Mesendoderm (in vitro differentiated cells): ENCODE measurements around the gene BSN.

Experiments used
- DNase-seq: peaks from one replicate; pipeline ENCODE4 v3.0.0; 2013
- H2AK5ac ChIP-seq: 2 replicates; pipeline ENCODE4 v1.6.1; 2013; ENCODE audit warnings: low read length, inconsistent platforms
- H2BK120ac ChIP-seq: 2 replicates; pipeline ENCODE4 v1.6.1; 2013; ENCODE audit warnings: low read depth, mild to moderate bottlenecking, low read length, moderate library complexity, mixed read lengths
- H2BK15ac ChIP-seq: replicated peaks from 2 replicates; pipeline ENCODE4 v1.6.1; 2013; ENCODE audit warnings: low read depth, mild to moderate bottlenecking, moderate library complexity
- H2BK5ac ChIP-seq: 2 replicates; pipeline ENCODE4 v1.6.1; 2013; ENCODE audit warnings: low read length, inconsistent platforms
- H3K18ac ChIP-seq: 2 replicates; pipeline ENCODE4 v1.6.1; 2013; ENCODE audit warnings: mild to moderate bottlenecking, low read length, mixed read lengths
- H3K23ac ChIP-seq: one replicate; pipeline ENCODE4 v1.6.1; 2013; ENCODE audit warnings: low read length
- H3K27ac ChIP-seq: 2 replicates; pipeline ENCODE4 v1.5.1; 2013; ENCODE audit warnings: low read depth, mild to moderate bottlenecking, inconsistent platforms, low read length, moderate library complexity
- H3K27me3 ChIP-seq: 2 replicates; pipeline ENCODE4 v1.6.1; 2013; ENCODE audit warnings: low read length, control low read depth, mild to moderate bottlenecking, inconsistent platforms; ENCODE audit not compliant: insufficient read depth, poor library complexity
- H3K36me3 ChIP-seq: 2 replicates; pipeline ENCODE4 v1.6.1; 2013; ENCODE audit warnings: low read length, inconsistent platforms; ENCODE audit not compliant: control insufficient read depth, insufficient read depth
- H3K4ac ChIP-seq: one replicate; pipeline ENCODE4 v1.6.1; 2013; ENCODE audit warnings: low read depth, mild to moderate bottlenecking, low read length, moderate library complexity
- H3K4me1 ChIP-seq: 2 replicates; pipeline ENCODE4 v1.6.1; 2013; ENCODE audit warnings: low read depth, low read length, inconsistent platforms; ENCODE audit not compliant: control insufficient read depth
- H3K4me2 ChIP-seq: 2 replicates; pipeline ENCODE4 v1.6.1; 2013; ENCODE audit warnings: low read length
- H3K4me3 ChIP-seq: 2 replicates; pipeline ENCODE4 v1.5.1; 2013; ENCODE audit warnings: mild to moderate bottlenecking, low read length
- H3K56ac ChIP-seq: one replicate; pipeline ENCODE4 v1.6.1; 2013; ENCODE audit warnings: low read length
- H3K79me1 ChIP-seq: 2 replicates; pipeline ENCODE4 v1.6.1; 2013; ENCODE audit warnings: low read length, inconsistent platforms
- H3K79me2 ChIP-seq: 2 replicates; pipeline ENCODE4 v1.6.1; 2013; ENCODE audit warnings: mild to moderate bottlenecking, low read length; ENCODE audit not compliant: control insufficient read depth, insufficient read depth
- H3K9ac ChIP-seq: 2 replicates; pipeline ENCODE4 v1.6.1; 2013; ENCODE audit warnings: low read length, inconsistent platforms
- H4K5ac ChIP-seq: one replicate; pipeline ENCODE4 v1.6.1; 2013; ENCODE audit warnings: low read length
- H4K8ac ChIP-seq: one replicate; pipeline ENCODE4 v1.6.1; 2013; ENCODE audit warnings: low read depth, mild to moderate bottlenecking, control low read depth, low read length, moderate library complexity
- WGBS: extraction: QIAGEN DNeasy Blood & Tissue Kit; methylation state at CpG from one replicate; pipeline ENCODE4 v1.1.7; 2013; ENCODE audit warnings: low lambda C conversion rate, missing lambda C conversion rate; ENCODE audit not compliant: insufficient coverage; ENCODE audit errors: extremely low coverage; 5-methylcytosine and 5-hydroxymethylcytosine counted together

The BSN gene

GRCh38 chr3:49662720-49663413 lies 108.6 kb downstream of the BSN start:
- H3K4me1 ChIP-seq = no peaks in the 10 kb centered on the region
- H3K79me1 ChIP-seq = no peaks in the 10 kb centered on the region
- no peak overlapping the region for H3K4me3 ChIP-seq
- no peak overlapping the region for H3K23ac ChIP-seq
- H2BK120ac ChIP-seq = no peak overlapping the region
- H2BK15ac ChIP-seq = no peak overlapping the region
- H3K79me2 ChIP-seq = no peaks in the 10 kb centered on the region
- no peak overlapping the region for H3K27ac ChIP-seq
- no peak for DNase-seq
- H3K9ac ChIP-seq = no peak overlapping the region
- no peak overlapping the region for H4K8ac ChIP-seq
- WGBS = no CpG with 5 or more reads among the region's 34 CpGs
- no peaks in the 10 kb centered on the region for H3K36me3 ChIP-seq
- H3K56ac ChIP-seq = no peak overlapping the region
- no peak overlapping the region for H3K4ac ChIP-seq
- H2BK5ac ChIP-seq = no peak overlapping the region
- no peak overlapping the region for H2AK5ac ChIP-seq
- no peak overlapping the region for H4K5ac ChIP-seq
- H3K27me3 ChIP-seq = no peaks in the 10 kb centered on the region
- no peak overlapping the region for H3K18ac ChIP-seq
- no peak overlapping the region for H3K4me2 ChIP-seq

- H3K27me3 ChIP-seq = no peaks in the 10 kb centered on the region
- H3K79me1 ChIP-seq = no peaks in the 10 kb centered on the region
- H3K4me2 ChIP-seq = no peak overlapping the region
- no peaks in the 10 kb centered on the region for H3K79me2 ChIP-seq
- no peaks in the 10 kb centered on the region for H3K36me3 ChIP-seq
- H3K4me3 ChIP-seq = no peak overlapping the region
- H3K27ac ChIP-seq = no peak overlapping the region
- no peak overlapping the region for H4K5ac ChIP-seq
- H3K4ac ChIP-seq = no peak overlapping the region
- WGBS = no CpG with 5 or more reads among the region's 1 CpG
- H3K9ac ChIP-seq = no peak overlapping the region
- no peak overlapping the region for H3K18ac ChIP-seq
- H2BK5ac ChIP-seq = no peak overlapping the region
- H3K56ac ChIP-seq = no peak overlapping the region
- DNase-seq = no peak
- H2BK120ac ChIP-seq = no peak overlapping the region
- no peak overlapping the region for H2AK5ac ChIP-seq
- H3K4me1 ChIP-seq = no peaks in the 10 kb centered on the region
- H4K8ac ChIP-seq = no peak overlapping the region
- no peak overlapping the region for H2BK15ac ChIP-seq
- H3K23ac ChIP-seq = no peak overlapping the region
Measured at GRCh38 chr3:49663831-49664230, 109.6 kb downstream of the BSN start.

- no peak overlapping the region for H3K23ac ChIP-seq
- H2BK15ac ChIP-seq = no peak overlapping the region
- H2BK120ac ChIP-seq = no peak overlapping the region
- H2AK5ac ChIP-seq = no peak overlapping the region
- H3K27ac ChIP-seq = no peak overlapping the region
- H3K56ac ChIP-seq = no peak overlapping the region
- no peak overlapping the region for H4K5ac ChIP-seq
- H4K8ac ChIP-seq = no peak overlapping the region
- no peak overlapping the region for H3K4me3 ChIP-seq
- no peak overlapping the region for H3K9ac ChIP-seq
- H3K4me2 ChIP-seq = no peak overlapping the region
- WGBS = no CpG with 5 or more reads among the region's 11 CpGs
- H3K79me2 ChIP-seq = no peaks in the 10 kb centered on the region
- no peaks in the 10 kb centered on the region for H3K79me1 ChIP-seq
- no peaks in the 10 kb centered on the region for H3K4me1 ChIP-seq
- H3K4ac ChIP-seq = no peak overlapping the region
- no peaks in the 10 kb centered on the region for H3K36me3 ChIP-seq
- H3K18ac ChIP-seq = no peak overlapping the region
- no peaks in the 10 kb centered on the region for H3K27me3 ChIP-seq
- H2BK5ac ChIP-seq = no peak overlapping the region
- DNase-seq = no peak
Measured at GRCh38 chr3:49664300-49664699, 110.0 kb downstream of the BSN start.

- no peak overlapping the region for H3K4ac ChIP-seq
- H3K79me1 ChIP-seq = no peaks in the 10 kb centered on the region
- H3K79me2 ChIP-seq = no peaks in the 10 kb centered on the region
- H4K8ac ChIP-seq = no peak overlapping the region
- no peak overlapping the region for H3K27ac ChIP-seq
- no peak overlapping the region for H2AK5ac ChIP-seq
- H3K4me2 ChIP-seq = no peak overlapping the region
- H3K18ac ChIP-seq = no peak overlapping the region
- H3K36me3 ChIP-seq = no peaks in the 10 kb centered on the region
- no peak overlapping the region for H2BK120ac ChIP-seq
- no peak overlapping the region for H2BK15ac ChIP-seq
- H4K5ac ChIP-seq = no peak overlapping the region
- H2BK5ac ChIP-seq = no peak overlapping the region
- no peak overlapping the region for H3K23ac ChIP-seq
- DNase-seq = no peak
- H3K27me3 ChIP-seq = no peaks in the 10 kb centered on the region
- H3K56ac ChIP-seq = no peak overlapping the region
- no peak overlapping the region for H3K4me3 ChIP-seq
- WGBS = no CpG with 5 or more reads among the region's 6 CpGs
- no peak overlapping the region for H3K9ac ChIP-seq
- H3K4me1 ChIP-seq = no peaks in the 10 kb centered on the region
Measured at GRCh38 chr3:49665822-49666519, 111.7 kb downstream of the BSN start.

- no peaks in the 10 kb centered on the region for H3K4me1 ChIP-seq
- H3K27me3 ChIP-seq = no peaks in the 10 kb centered on the region
- H3K36me3 ChIP-seq = no peaks in the 10 kb centered on the region
- no peak overlapping the region for H3K56ac ChIP-seq
- H2BK5ac ChIP-seq = no peak overlapping the region
- no peak overlapping the region for H3K4ac ChIP-seq
- no peak overlapping the region for H4K8ac ChIP-seq
- H3K27ac ChIP-seq = no peak overlapping the region
- H2AK5ac ChIP-seq = no peak overlapping the region
- no peaks in the 10 kb centered on the region for H3K79me1 ChIP-seq
- no peak overlapping the region for H4K5ac ChIP-seq
- H3K4me2 ChIP-seq = no peak overlapping the region
- H3K9ac ChIP-seq = no peak overlapping the region
- no peak overlapping the region for H2BK15ac ChIP-seq
- peak; percentile 28 for DNase-seq
- no peak overlapping the region for H3K23ac ChIP-seq
- no CpG with 5 or more reads among the region's 8 CpGs for whole genome bisulfite sequencing
- no peak overlapping the region for H2BK120ac ChIP-seq
- no peaks in the 10 kb centered on the region for H3K79me2 ChIP-seq
- no peak overlapping the region for H3K4me3 ChIP-seq
- H3K18ac ChIP-seq = no peak overlapping the region
Measured at GRCh38 chr3:49666592-49666991, 112.3 kb downstream of the BSN start.
